Melanocyte of skin (primary cell): ENCODE data around the gene PRRC1. TPM values are rescaled to one million over a fixed set of nuclear protein-coding genes. Genes with fewer than 3 reads are reported as not detected.

ENCODE experiments used
- total RNA-seq, 2 donors: library from RNA; depleted of rRNA; stranded (reverse); fragments of >200 nt; gene quantifications; 2 replicates each; pipeline ENCODE4 v1.2.3, GENCODE V29; 2012

The PRRC1 gene
- total RNA-seq: 10 to 100 TPM; 32.7 to 43.3 TPM

GRCh38 chr5:127517480-127518318, at the start of gene PRRC1:
Gene PRRC1, plus strand, starts transcription at chr5:127517640. Its CDS starts 5,840 bp downstream, at chr5:127523480.

Other genes with a start within 250 kb of the PRRC1 start
- gene MEGF10, start 226.8 kb upstream of the PRRC1 start, total RNA-seq: under 1 TPM; under 0.01 TPM
- gene CTXN3, start 131.4 kb downstream of the PRRC1 start, total RNA-seq: not detected
- gene CCDC192, start 185.8 kb downstream of the PRRC1 start, total RNA-seq: not detected